GM23248 (cell line): ENCODE data around the gene PCID2. TPM values are rescaled to one million over a fixed set of nuclear protein-coding genes. Genes with fewer than 3 reads are reported as not detected.

ENCODE experiments used
- DNase-seq: peaks from one replicate; pipeline ENCODE4 v3.0.0-alpha.2; 2015
- H2AFZ ChIP-seq: fragments of 200-600 bp; sonication (generic); 2 replicates; pipeline ENCODE4 v1.6.1; 2016; ENCODE audit warnings: antibody characterized with exemption
- H3F3A ChIP-seq: fragments of 200-600 bp; sonication (generic); 2 replicates; pipeline ENCODE4 v1.6.1; 2016; ENCODE audit warnings: mild to moderate bottlenecking, antibody characterized with exemption, mixed run types; ENCODE audit not compliant: insufficient read depth
- H3K27ac ChIP-seq: fragments of 200-600 bp; sonication (generic); 2 replicates; pipeline ENCODE4 v1.5.1; 2016; ENCODE audit warnings: mild to moderate bottlenecking
- H3K27me3 ChIP-seq: fragments of 200-600 bp; sonication (generic); replicated peaks from 2 replicates; pipeline ENCODE4 v1.6.1; 2016; ENCODE audit warnings: mild to moderate bottlenecking; ENCODE audit not compliant: insufficient read depth
- H3K36me3 ChIP-seq: fragments of 200-600 bp; sonication (generic); 2 replicates; pipeline ENCODE4 v1.6.1; 2016; ENCODE audit warnings: low read depth, mild to moderate bottlenecking
- H3K4me1 ChIP-seq: fragments of 200-600 bp; sonication (generic); 2 replicates; pipeline ENCODE4 v1.6.1; 2016; ENCODE audit warnings: mild to moderate bottlenecking; ENCODE audit not compliant: insufficient read depth
- H3K4me2 ChIP-seq: fragments of 200-600 bp; sonication (generic); one replicate; pipeline ENCODE4 v1.6.1; 2016; ENCODE audit warnings: mild to moderate bottlenecking; ENCODE audit not compliant: unreplicated experiment
- H3K4me3 ChIP-seq: fragments of 200-600 bp; sonication (generic); 2 replicates; pipeline ENCODE4 v1.5.1; 2016; ENCODE audit warnings: mild to moderate bottlenecking
- H3K79me2 ChIP-seq: fragments of 200-600 bp; sonication (generic); 2 replicates; pipeline ENCODE4 v1.6.1; 2016; ENCODE audit warnings: mild to moderate bottlenecking; ENCODE audit not compliant: insufficient read depth
- H3K9ac ChIP-seq: fragments of 200-600 bp; sonication (generic); 2 replicates; pipeline ENCODE4 v1.6.1; 2016; ENCODE audit warnings: mild to moderate bottlenecking
- H3K9me2 ChIP-seq: fragments of 200-600 bp; sonication (generic); 2 replicates; pipeline ENCODE4 v1.6.1; 2016; ENCODE audit warnings: mixed run types, mild to moderate bottlenecking, moderate library complexity; ENCODE audit not compliant: insufficient read depth
- H3K9me3 ChIP-seq: fragments of 200-600 bp; sonication (generic); one replicate; pipeline ENCODE4 v1.6.1; 2017; ENCODE audit warnings: low read depth
- H4K20me1 ChIP-seq: fragments of 200-600 bp; sonication (generic); 2 replicates; pipeline ENCODE4 v1.6.0; 2016; ENCODE audit not compliant: insufficient read depth
- EZH2 ChIP-seq: fragments of 200-600 bp; sonication (generic); IDR thresholded peaks from 2 replicates; pipeline ENCODE4 v1.6.1; 2018; ENCODE audit warnings: antibody characterized with exemption, mild to moderate bottlenecking; ENCODE audit not compliant: insufficient read depth, poor library complexity, severe bottlenecking
- EZH2phosphoT487 ChIP-seq: fragments of 200-600 bp; sonication (generic); IDR thresholded peaks from 2 replicates; pipeline ENCODE4 v1.6.1; 2018; ENCODE audit warnings: antibody characterized with exemption, moderate library complexity, mild to moderate bottlenecking, low read depth; ENCODE audit not compliant: insufficient read depth
- WGBS, 2 experiments: methylation state at CpG; one replicate each; pipeline ENCODE4 v1.1.6; 2015 to 2017; ENCODE audit warnings: low lambda C conversion rate in 2 of 2, low coverage in 1 of 2; ENCODE audit errors: missing lambda C conversion rate in 2 of 2; 5-methylcytosine and 5-hydroxymethylcytosine counted together
- in situ Hi-C: fragments of 300-500 bp; cut with MboI; formaldehyde crosslinking; loops from 2 replicates; pipeline ENCODE4 v1.15.0; 2020
- polyA plus RNA-seq: library from polyadenylated mRNA; unstranded; fragments of >200 nt; fragmentation: Nextera tagmentation; extraction: Ambion mirVana; gene quantifications from 2 replicates; pipeline ENCODE4 v1.2.1, GENCODE V29; 2016
- total RNA-seq: library from RNA; depleted of rRNA; stranded (reverse); fragments of >200 nt; shearing (Covaris generic); gene quantifications from 2 replicates; pipeline ENCODE4 v1.2.3, GENCODE V29; 2014

Gene PCID2
- total and polyA plus RNA-seq, 2 experiments from 2014 or later, result 58.3 to 60.7 TPM

- Histone ChIP-seq H3K4me1 (no peaks in the 10 kb centered on the region), H3K27me3 (no peaks in the 10 kb centered on the region), H3F3A (no peaks in the 10 kb centered on the region), H3K9me2 (no peaks in the 10 kb centered on the region), H3K27ac (no peak overlapping the region), H3K4me3 (no peak overlapping the region), H3K79me2 (peaks cover 54% of the 10 kb centered on the region), H3K4me2 (no peak overlapping the region), H4K20me1 (no peaks in the 10 kb centered on the region; the same call in 1 of the 2 replicates), H2AFZ (no peak overlapping the region), H3K9me3 (no peaks in the 10 kb centered on the region), H3K36me3 (peaks cover 25% of the 10 kb centered on the region), H3K9ac (no peak overlapping the region)
- 98% methylated on average over 5 of the region's 5 CpGs for WGBS, 2 experiments
- TF ChIP-seq EZH2phosphoT487 (no peak), EZH2 (no peak)
- in situ Hi-C loops, result no loop called here
- no peak for DNase-seq
Observed at GRCh38 chr13:113229161-113229560, 20.7 kb upstream of the PCID2 start.

- H3K9ac ChIP-seq, result no peak overlapping the region
- H3K79me2 ChIP-seq, result peaks cover 76% of the 10 kb centered on the region
- H3K36me3 ChIP-seq, result peaks cover 25% of the 10 kb centered on the region
- 80 to 84% methylated on average over 7 of the region's 7 CpGs for WGBS, 2 experiments
- no peaks in the 10 kb centered on the region for H3K27me3 ChIP-seq
- H3K4me3 ChIP-seq, result no peak overlapping the region
- in situ Hi-C loops, result no loop called here
- H3K27ac ChIP-seq, result no peak overlapping the region
- no peak overlapping the region for H2AFZ ChIP-seq
- H3K4me1 ChIP-seq, result no peaks in the 10 kb centered on the region
- H3K9me3 ChIP-seq, result no peaks in the 10 kb centered on the region
- DNase-seq, result no peak
- H4K20me1 ChIP-seq, result no peaks in the 10 kb centered on the region; the same call in 1 of the 2 replicates
- H3K4me2 ChIP-seq, result no peak overlapping the region
- H3K9me2 ChIP-seq, result no peaks in the 10 kb centered on the region
- TF ChIP-seq EZH2 (no peak), EZH2phosphoT487 (no peak)
- H3F3A ChIP-seq, result no peaks in the 10 kb centered on the region
Observed at GRCh38 chr13:113226873-113227450, 18.5 kb upstream of the PCID2 start.

GRCh38 chr13:113225515-113225914 lies 17.0 kb upstream of the PCID2 start:
- no peak overlapping the region for H3K4me2 ChIP-seq
- in situ Hi-C loops, result no loop called here
- H3K36me3 ChIP-seq, result peaks cover 25% of the 10 kb centered on the region
- H3K4me1 ChIP-seq, result no peaks in the 10 kb centered on the region
- no peaks in the 10 kb centered on the region for H3F3A ChIP-seq
- WGBS, 2 experiments, result 88 to 91% methylated on average over 7 of the region's 7 CpGs
- H3K9ac ChIP-seq, result no peak overlapping the region
- H3K9me2 ChIP-seq, result no peaks in the 10 kb centered on the region
- DNase-seq, result no peak
- no peaks in the 10 kb centered on the region; the same call in 1 of the 2 replicates for H4K20me1 ChIP-seq
- TF ChIP-seq EZH2, result no peak
- TF ChIP-seq EZH2phosphoT487, result no peak
- H3K79me2 ChIP-seq, result peaks cover 91% of the 10 kb centered on the region
- H3K27ac ChIP-seq, result no peak overlapping the region
- no peak overlapping the region for H2AFZ ChIP-seq
- no peaks in the 10 kb centered on the region for H3K27me3 ChIP-seq
- H3K9me3 ChIP-seq, result no peaks in the 10 kb centered on the region
- no peak overlapping the region for H3K4me3 ChIP-seq

- peaks cover 18% of the 10 kb centered on the region for H3K36me3 ChIP-seq
- no peak for DNase-seq
- no peak overlapping the region for H2AFZ ChIP-seq
- no peaks in the 10 kb centered on the region for H3F3A ChIP-seq
- no peak overlapping the region for H3K4me2 ChIP-seq
- H3K27ac ChIP-seq, result no peak overlapping the region
- peaks cover 2% of the 10 kb centered on the region; the same call in 1 of the 2 replicates for H4K20me1 ChIP-seq
- TF ChIP-seq EZH2phosphoT487, result no peak
- no peak for TF ChIP-seq EZH2
- H3K79me2 ChIP-seq, result peaks cover 100% of the 10 kb centered on the region
- no peaks in the 10 kb centered on the region for H3K4me1 ChIP-seq
- in situ Hi-C loops, result no loop called here
- H3K9ac ChIP-seq, result no peak overlapping the region
- H3K27me3 ChIP-seq, result no peaks in the 10 kb centered on the region
- no peak overlapping the region for H3K4me3 ChIP-seq
- 79 to 85% methylated on average over 10 of the region's 10 CpGs for WGBS, 2 experiments
- no peaks in the 10 kb centered on the region for H3K9me2 ChIP-seq
- H3K9me3 ChIP-seq, result no peaks in the 10 kb centered on the region
Observed at GRCh38 chr13:113224486-113224885, 16.0 kb upstream of the PCID2 start.

- H3K27me3 ChIP-seq, result no peaks in the 10 kb centered on the region
- no peaks in the 10 kb centered on the region for H3K9me2 ChIP-seq
- no peak for DNase-seq
- peaks cover 9% of the 10 kb centered on the region; the same call in 1 of the 2 replicates for H3F3A ChIP-seq
- peaks cover 5% of the 10 kb centered on the region; the same call in 1 of the 2 replicates for H4K20me1 ChIP-seq
- no peak overlapping the region for H3K9ac ChIP-seq
- H3K9me3 ChIP-seq, result no peaks in the 10 kb centered on the region
- H3K27ac ChIP-seq, result no peak overlapping the region
- peaks cover 15% of the 10 kb centered on the region for H3K36me3 ChIP-seq
- no peak overlapping the region for H3K4me3 ChIP-seq
- TF ChIP-seq EZH2, result no peak
- no peak for TF ChIP-seq EZH2phosphoT487
- no peak overlapping the region for H2AFZ ChIP-seq
- H3K4me1 ChIP-seq, result no peaks in the 10 kb centered on the region
- no peak overlapping the region for H3K4me2 ChIP-seq
- in situ Hi-C loops, result no loop called here
- 90 to 95% methylated on average over 7 of the region's 7 CpGs for WGBS, 2 experiments
- peaks cover 100% of the 10 kb centered on the region for H3K79me2 ChIP-seq
Observed at GRCh38 chr13:113223070-113223469, 14.6 kb upstream of the PCID2 start.
